ENCODE data around the gene RINL.
"Not testable (repeated sequence)": the region's sequence is repeated elsewhere in the genome, so short reads cannot be mapped to it uniquely, and the experiment has no call there.

The RINL gene

GRCh38 chr19:38826856-38827551 is 51.1 kb downstream of the RINL start:
- Histone ChIP-seq H3K4me1 (ENCODE audit: insufficient read depth, low read length) (peaks cover 15% of the 10 kb centered on the region), H3K27me3 (ENCODE audit: insufficient read depth, low read length, poor library complexity) (no peaks in the 10 kb centered on the region), H3K4me2 (ENCODE audit: insufficient read depth, low read length) (no peak overlapping the region), H3K9me3 (ENCODE audit: insufficient read depth, low read length, severe bottlenecking) (no peaks in the 10 kb centered on the region), H3K9ac (ENCODE audit: low read depth, low read length) (no peak overlapping the region), H3K79me2 (ENCODE audit: insufficient read depth, low read length) (peaks cover 18% of the 10 kb centered on the region), H2AFZ (ENCODE audit: low read depth, low read length) (no peak overlapping the region), H3K36me3 (ENCODE audit: insufficient read depth, low read length) (peaks cover 25% of the 10 kb centered on the region), H4K20me1 (ENCODE audit: insufficient read depth, low read length) (no peaks in the 10 kb centered on the region), H3K4me3 (ENCODE audit: low read depth in 1 of 2, low read length in 2 of 2) (no peak overlapping the region), H3K27ac (ENCODE audit: low read length) (no peak overlapping the region)
- no peak for TF ChIP-seq EZH2 (IDR thresholded peaks at IDR 0.05; ENCODE audit: borderline replicate concordance, low read depth, low read length, severe bottlenecking)
- no peak for TF ChIP-seq CTCF (IDR thresholded peaks at IDR 0.05; ENCODE audit: borderline replicate concordance, extremely low read depth, low read length, poor library complexity, severe bottlenecking)
- DNase-seq (no peak), ATAC-seq (ENCODE audit: insufficient read depth, low read depth) (no peak)

GRCh38 chr19:38825936-38826335 is 52.1 kb downstream of the RINL start:
- ATAC-seq (ENCODE audit: insufficient read depth, low read depth); H3K9ac ChIP-seq (ENCODE audit: low read depth, low read length); H3K4me3 ChIP-seq (ENCODE audit: low read depth in 1 of 2, low read length in 2 of 2); DNase-seq; H3K9me3 ChIP-seq (ENCODE audit: insufficient read depth, low read length, severe bottlenecking); H3K4me2 ChIP-seq (ENCODE audit: insufficient read depth, low read length); H3K4me1 ChIP-seq (ENCODE audit: insufficient read depth, low read length); H4K20me1 ChIP-seq (ENCODE audit: insufficient read depth, low read length); H3K27me3 ChIP-seq (ENCODE audit: insufficient read depth, low read length, poor library complexity); H2AFZ ChIP-seq (ENCODE audit: low read depth, low read length); H3K27ac ChIP-seq (ENCODE audit: low read length): not testable (repeated sequence)
- Histone ChIP-seq H3K36me3 (ENCODE audit: insufficient read depth, low read length) (peaks cover 25% of the 10 kb centered on the region), H3K79me2 (ENCODE audit: insufficient read depth, low read length) (peaks cover 11% of the 10 kb centered on the region)

- not testable (repeated sequence) for H4K20me1 ChIP-seq (ENCODE audit: insufficient read depth, low read length); H3K9me3 ChIP-seq (ENCODE audit: insufficient read depth, low read length, severe bottlenecking); ATAC-seq (ENCODE audit: insufficient read depth, low read depth); H2AFZ ChIP-seq (ENCODE audit: low read depth, low read length); H3K4me2 ChIP-seq (ENCODE audit: insufficient read depth, low read length); DNase-seq; H3K9ac ChIP-seq (ENCODE audit: low read depth, low read length); H3K4me3 ChIP-seq (ENCODE audit: low read depth in 1 of 2, low read length in 2 of 2); H3K79me2 ChIP-seq (ENCODE audit: insufficient read depth, low read length); H3K27me3 ChIP-seq (ENCODE audit: insufficient read depth, low read length, poor library complexity); H3K4me1 ChIP-seq (ENCODE audit: insufficient read depth, low read length); H3K27ac ChIP-seq (ENCODE audit: low read length)
- peaks cover 26% of the 10 kb centered on the region for H3K36me3 ChIP-seq (ENCODE audit: insufficient read depth, low read length)
These were observed 56.7 kb downstream of the RINL start for GRCh38 chr19:38821230-38821825.

GRCh38 chr19:38819231-38819920 is 58.7 kb downstream of the RINL start:
- Histone ChIP-seq H3K27ac (ENCODE audit: low read length) (no peak overlapping the region), H3K79me2 (ENCODE audit: insufficient read depth, low read length) (no peaks in the 10 kb centered on the region), H3K27me3 (ENCODE audit: insufficient read depth, low read length, poor library complexity) (no peaks in the 10 kb centered on the region), H3K4me2 (ENCODE audit: insufficient read depth, low read length) (no peak overlapping the region), H2AFZ (ENCODE audit: low read depth, low read length) (no peak overlapping the region), H3K4me1 (ENCODE audit: insufficient read depth, low read length) (no peaks in the 10 kb centered on the region), H4K20me1 (ENCODE audit: insufficient read depth, low read length) (peaks cover 9% of the 10 kb centered on the region), H3K9me3 (ENCODE audit: insufficient read depth, low read length, severe bottlenecking) (no peaks in the 10 kb centered on the region), H3K36me3 (ENCODE audit: insufficient read depth, low read length) (peaks cover 39% of the 10 kb centered on the region), H3K4me3 (ENCODE audit: low read depth in 1 of 2, low read length in 2 of 2) (no peak overlapping the region), H3K9ac (ENCODE audit: low read depth, low read length) (no peak overlapping the region)
- DNase-seq, result no peak
- no peak for TF ChIP-seq EZH2 (IDR thresholded peaks at IDR 0.05; ENCODE audit: borderline replicate concordance, low read depth, low read length, severe bottlenecking)
- no peak for TF ChIP-seq CTCF (IDR thresholded peaks at IDR 0.05; ENCODE audit: borderline replicate concordance, extremely low read depth, low read length, poor library complexity, severe bottlenecking)
- no peak for ATAC-seq (ENCODE audit: insufficient read depth, low read depth)

All from DND-41 (cell line).